AG04450 (cell line): ENCODE measurements around the gene ESPNL. TPM values are rescaled to one million over a fixed set of nuclear protein-coding genes. Genes with fewer than 3 reads are reported as not detected.
A peak's percentile ranks its signal among the peaks of the same experiment; 100 is the strongest.

Experiments
- CTCF ChIA-PET: fragments of 300-600, 350-600 bp; formaldehyde crosslinking; extraction: SDS; loops from one replicate; lab custom pipeline; 2022; ENCODE audit warnings: antibody characterized with exemption, inconsistent platforms; lab: Charles Lee
- POLR2A ChIA-PET: fragments of 350-600 bp; formaldehyde crosslinking; extraction: SDS; loops from one replicate; lab custom pipeline; 2021; ENCODE audit warnings: antibody characterized with exemption, inconsistent platforms; lab: Yijun Ruan, JAX
- DNase-seq: peaks from one replicate; pipeline ENCODE4 v3.0.0-alpha.2; 2011; ENCODE audit warnings: low read depth, low spot score
- H3K27ac ChIP-seq: one replicate; pipeline ENCODE4 v1.5.1; 2012; ENCODE audit warnings: low read depth, low read length, control low read depth
- H3K27me3 ChIP-seq: one replicate; pipeline ENCODE4 v1.6.0; 2012; ENCODE audit warnings: low read length; ENCODE audit not compliant: control insufficient read depth, insufficient read depth
- H3K4me3 ChIP-seq: 2 replicates; pipeline ENCODE4 v1.5.1; 2011; ENCODE audit warnings: mild to moderate bottlenecking, low read depth, low read length, control low read depth
- H3K9me3 ChIP-seq: 2 replicates; pipeline ENCODE4 v1.5.1; 2012; ENCODE audit warnings: low read length; ENCODE audit not compliant: control insufficient read depth, insufficient read depth
- CTCF ChIP-seq: IDR thresholded peaks from 2 replicates; pipeline ENCODE4 v1.5.1; 2011; ENCODE audit warnings: low read depth, low read length, control low read depth, inconsistent platforms
- polyA plus RNA-seq: library from polyadenylated mRNA; depleted of rRNA; stranded (reverse); fragments of >200 nt; gene quantifications from 2 replicates; pipeline ENCODE4 v1.2.3, GENCODE V29; 2011

The ESPNL gene
- polyA plus RNA-seq, 1 experiment = 1.0 TPM

GRCh38 chr2:238159661-238160205 is 59.6 kb downstream of the ESPNL start:
- Histone ChIP-seq H3K4me3 (peak overlapping the region; percentile 47; the same call in 1 of the 2 replicates), H3K27me3 (no peaks in the 10 kb centered on the region), H3K27ac (no peak overlapping the region), H3K9me3 (no peaks in the 10 kb centered on the region; the same call in 1 of the 2 replicates)
- DNase-seq = no peak
- CTCF ChIA-PET = interaction anchor here (0.5 to 2.1 kb wide), 6 partner anchors 16 to 388 kb away, joined by 3 to 9 read pairs (median 4); no protein-coding TSS in a partner anchor
- POLR2A ChIA-PET = interaction anchor here (1.1 kb wide), 1 partner anchor 10 kb away, joined by 7 read pairs; no protein-coding TSS in a partner anchor
- TF ChIP-seq CTCF = no peak

GRCh38 chr2:238160206-238161129 is 60.3 kb downstream of the ESPNL start:
- ChIA-PET POLR2A (interaction anchor here (0.7 kb wide), 1 partner anchor 9 kb away, joined by 3 read pairs; no protein-coding TSS in a partner anchor), CTCF (interaction anchor here (0.5 to 2.1 kb wide), 6 partner anchors 96 to 389 kb away, joined by 3 to 9 read pairs (median 3); no protein-coding TSS in a partner anchor)
- no peak for DNase-seq

GRCh38 chr2:238161291-238162051 is 61.3 kb downstream of the ESPNL start:
- TF ChIP-seq CTCF = no peak
- ChIA-PET POLR2A (no interaction called here), CTCF (interaction anchor here (1.3 to 2.1 kb wide), 3 partner anchors 95 to 103 kb away, joined by 3 to 9 read pairs (median 4); no protein-coding TSS in a partner anchor)
- no peak for DNase-seq
- Histone ChIP-seq H3K9me3 (no peaks in the 10 kb centered on the region; the same call in 1 of the 2 replicates), H3K4me3 (no peak overlapping the region), H3K27me3 (no peaks in the 10 kb centered on the region), H3K27ac (no peak overlapping the region)

More at GRCh38 chr2:238160206-238161129, 60.3 kb downstream of the ESPNL start:
- no peaks in the 10 kb centered on the region; the same call in 1 of the 2 replicates for H3K9me3 ChIP-seq
- no peak overlapping the region for H3K4me3 ChIP-seq
- H3K27me3 ChIP-seq = no peaks in the 10 kb centered on the region
- no peak overlapping the region for H3K27ac ChIP-seq
- peak; percentile 43 for TF ChIP-seq CTCF

GRCh38 chr2:238162251-238162845 is 62.2 kb downstream of the ESPNL start:
- CTCF ChIA-PET = interaction anchor here (1.7 kb wide), 1 partner anchor 101 kb away, joined by 7 read pairs; no protein-coding TSS in a partner anchor
- DNase-seq = no peak
- Histone ChIP-seq H3K4me3 (no peak overlapping the region), H3K27me3 (no peaks in the 10 kb centered on the region), H3K9me3 (no peaks in the 10 kb centered on the region; the same call in 1 of the 2 replicates), H3K27ac (no peak overlapping the region)
- no peak for TF ChIP-seq CTCF
- POLR2A ChIA-PET = no interaction called here
